Gastrocnemius medialis (tissue), 4 donors: ENCODE results near the gene NRCAM. TPM values are rescaled to one million over a fixed set of nuclear protein-coding genes. Genes with fewer than 3 reads are reported as not detected.
A peak's percentile ranks its signal among the peaks of the same experiment; 100 is the strongest.
"Not testable (repeated sequence)": the region's sequence is repeated elsewhere in the genome, so short reads cannot be mapped to it uniquely, and the experiment has no call there.

Experiments used
- ATAC-seq, 2 donors: fragments of 150-250 bp; one replicate each; pipeline ENCODE4 v1.9.1; 2016
- DNase-seq, 2 donors: peaks; one replicate each; pipeline ENCODE4 v3.0.0-alpha.2; 2019
- H3K27ac ChIP-seq, 4 donors: fragments of 200-600 bp; sonication (generic); 1 replicate in 1 of 4; 2 replicates in 3 of 4; pipeline ENCODE4 v1.5.1; 2016 to 2018; ENCODE audit warnings: mild to moderate bottlenecking in 2 of 4, moderate library complexity in 1 of 4
- H3K27me3 ChIP-seq, 3 donors: fragments of 200-600 bp; sonication (generic) in 2 of 3; 1 replicate in 1 of 3; 2 replicates in 2 of 3; pipeline versions ENCODE4 v1.5.1 to v1.6.0; 2016 to 2019; ENCODE audit warnings: mild to moderate bottlenecking in 1 of 3, moderate library complexity in 1 of 3
- H3K36me3 ChIP-seq, 2 donors: fragments of 200-600 bp; sonication (generic) in 1 of 2; one replicate each; pipeline ENCODE4 v1.5.1; 2017 to 2018
- H3K4me1 ChIP-seq, 2 donors: fragments of 200-600 bp; sonication (generic) in 1 of 2; one replicate each; pipeline ENCODE4 v1.5.1; 2016 to 2017; ENCODE audit warnings: mild to moderate bottlenecking in 2 of 2
- H3K4me3 ChIP-seq, 4 donors: fragments of 200-600 bp; sonication (generic) in 3 of 4; 1 replicate in 1 of 4; 2 replicates in 3 of 4; pipeline ENCODE4 v1.5.1; 2016 to 2019; ENCODE audit warnings: mild to moderate bottlenecking in 2 of 4
- H3K9me3 ChIP-seq, 3 donors: fragments of 200-600 bp; sonication (generic) in 2 of 3; 1 replicate in 1 of 3; 2 replicates in 2 of 3; pipeline ENCODE4 v1.5.1; 2016 to 2019
- POLR2A ChIP-seq, 2 donors: fragments of 450-650 bp; IDR thresholded peaks; one replicate each; pipeline ENCODE4 v1.6.1; 2017; ENCODE audit warnings: antibody characterized with exemption in 2 of 2, mild to moderate bottlenecking in 2 of 2, moderate library complexity in 2 of 2
- in situ Hi-C, 4 donors: fragments of 200-750 bp; cut with MboI; loops; one replicate each; pipeline versions ENCODE4 v1.15.0 to v1.8.0; 2017; ENCODE audit warnings: low sequenced_read_pairs in 4 of 4
- intact Hi-C: fragments of 100-400 bp; cut with DNase I; formaldehyde crosslinking; loops from one replicate; pipeline ENCODE4 v1.15.1; 2023; ENCODE audit warnings: low total_unique reads
- total RNA-seq, 4 donors: library from RNA; depleted of rRNA; stranded (reverse); fragments of >200 nt; gene quantifications; one replicate each; pipeline versions ENCODE4 v1.1.0 to v1.2.3, GENCODE V29; 2016
- TF ChIP-seq, protein P1 (sequence below), 5 experiments: fragments of 450-650 bp in 3 of 5; fragments of 200-600 bp in 2 of 5; sonication (generic) in 2 of 5; IDR thresholded peaks in 4 of 5; conservative IDR thresholded peaks in 1 of 5; 1 replicate in 4 of 5; 2 replicates in 1 of 5; pipeline ENCODE4 v1.5.1; 2016 to 2019; ENCODE audit warnings: antibody characterized with exemption in 5 of 5, mild to moderate bottlenecking in 3 of 5, moderate library complexity in 3 of 5

NRCAM gene
- total RNA-seq: under 1 TPM in 3 of 4 donors, not detected in 1; 0.18 to 0.31 (median 0.23) TPM

DNA sequence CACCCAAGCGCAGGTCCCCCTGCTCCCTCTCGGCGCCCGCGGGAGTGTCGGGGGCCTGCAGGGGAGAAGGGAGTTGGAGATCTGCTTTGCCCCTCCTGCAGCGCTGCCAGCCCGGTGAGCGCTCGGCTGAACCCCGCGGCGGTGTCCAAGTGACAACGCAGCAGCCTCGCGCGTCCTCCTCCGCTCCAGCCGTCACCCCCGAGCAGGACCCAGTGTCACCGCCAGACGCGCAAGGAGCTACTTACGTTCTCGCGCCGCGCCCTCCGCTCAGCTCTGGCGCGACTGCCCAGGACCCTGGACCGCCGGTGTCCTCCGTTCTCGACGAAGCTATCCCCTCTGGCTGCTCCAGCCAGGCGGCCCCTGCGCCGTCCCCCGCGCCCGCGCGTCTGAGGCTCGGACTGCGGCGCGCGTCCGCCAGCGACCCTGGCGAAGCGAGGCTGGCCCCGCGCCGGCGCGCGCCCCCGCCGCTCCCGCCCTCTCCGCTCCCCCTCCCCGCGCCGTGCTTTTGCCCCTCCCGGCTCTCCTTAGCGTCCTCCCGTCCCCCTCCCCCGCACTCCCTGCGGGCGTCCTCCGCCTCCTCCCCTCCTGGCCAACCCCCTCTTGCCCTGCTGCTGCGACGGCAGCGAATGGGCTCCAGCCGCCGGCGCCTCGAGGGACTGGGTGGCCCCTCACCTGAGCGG is at the start of gene NRCAM:
Gene NRCAM, minus strand, starts transcription at position 439 of the 680 bp plus-strand sequence. CDS start 216,372 bp downstream, outside the sequence.
- no peaks in the 10 kb centered on the region for H3K36me3 ChIP-seq
- TF ChIP-seq, protein P1, sequence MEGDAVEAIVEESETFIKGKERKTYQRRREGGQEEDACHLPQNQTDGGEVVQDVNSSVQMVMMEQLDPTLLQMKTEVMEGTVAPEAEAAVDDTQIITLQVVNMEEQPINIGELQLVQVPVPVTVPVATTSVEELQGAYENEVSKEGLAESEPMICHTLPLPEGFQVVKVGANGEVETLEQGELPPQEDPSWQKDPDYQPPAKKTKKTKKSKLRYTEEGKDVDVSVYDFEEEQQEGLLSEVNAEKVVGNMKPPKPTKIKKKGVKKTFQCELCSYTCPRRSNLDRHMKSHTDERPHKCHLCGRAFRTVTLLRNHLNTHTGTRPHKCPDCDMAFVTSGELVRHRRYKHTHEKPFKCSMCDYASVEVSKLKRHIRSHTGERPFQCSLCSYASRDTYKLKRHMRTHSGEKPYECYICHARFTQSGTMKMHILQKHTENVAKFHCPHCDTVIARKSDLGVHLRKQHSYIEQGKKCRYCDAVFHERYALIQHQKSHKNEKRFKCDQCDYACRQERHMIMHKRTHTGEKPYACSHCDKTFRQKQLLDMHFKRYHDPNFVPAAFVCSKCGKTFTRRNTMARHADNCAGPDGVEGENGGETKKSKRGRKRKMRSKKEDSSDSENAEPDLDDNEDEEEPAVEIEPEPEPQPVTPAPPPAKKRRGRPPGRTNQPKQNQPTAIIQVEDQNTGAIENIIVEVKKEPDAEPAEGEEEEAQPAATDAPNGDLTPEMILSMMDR (IDR thresholded peaks at IDR 0.05 in 4 of 5, conservative IDR thresholded peaks at IDR 0.05 in 1 of 5): no peak
- no peak for TF ChIP-seq POLR2A (IDR thresholded peaks at IDR 0.05)
- no peak for DNase-seq
- ATAC-seq: no peak
- H3K27me3 ChIP-seq: peaks cover 39 to 60% (median 55%) of the 10 kb centered on the region in 3 donors
- in situ Hi-C loops (no loop called here), intact Hi-C loops (no loop called here)
- H3K4me1 ChIP-seq: peaks cover 0 to 13% of the 10 kb centered on the region in 2 donors
- no peak within 1 kb of the TSS for H3K27ac ChIP-seq
- H3K9me3 ChIP-seq: no peaks in the 10 kb centered on the region
- peak within 1 kb of the TSS; percentile 44 to 58 (median 54) for H3K4me3 ChIP-seq

DNA sequence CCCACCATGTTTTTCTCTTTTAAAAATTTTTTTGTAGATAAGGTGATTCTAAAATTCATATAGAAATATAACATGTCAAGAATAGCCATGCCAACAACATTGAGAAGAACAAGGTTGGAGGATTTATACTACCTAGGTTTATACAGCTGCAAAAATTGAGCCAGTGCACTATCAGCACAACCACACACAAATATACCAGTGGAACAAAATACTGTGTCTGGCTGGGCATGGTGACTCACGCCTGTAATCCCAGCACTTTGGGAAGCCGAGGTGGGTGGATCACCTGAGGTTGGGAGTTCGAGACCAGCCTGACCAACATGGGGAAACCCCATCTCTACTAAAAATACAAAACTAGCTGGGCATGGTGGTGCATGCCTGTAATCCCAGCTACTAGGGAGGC is 48.3 kb upstream of the NRCAM start:
- peaks cover 0 to 44% of the 10 kb centered on the region in 2 donors for H3K36me3 ChIP-seq
- intact Hi-C loops: not testable (repeated sequence)

DNA sequence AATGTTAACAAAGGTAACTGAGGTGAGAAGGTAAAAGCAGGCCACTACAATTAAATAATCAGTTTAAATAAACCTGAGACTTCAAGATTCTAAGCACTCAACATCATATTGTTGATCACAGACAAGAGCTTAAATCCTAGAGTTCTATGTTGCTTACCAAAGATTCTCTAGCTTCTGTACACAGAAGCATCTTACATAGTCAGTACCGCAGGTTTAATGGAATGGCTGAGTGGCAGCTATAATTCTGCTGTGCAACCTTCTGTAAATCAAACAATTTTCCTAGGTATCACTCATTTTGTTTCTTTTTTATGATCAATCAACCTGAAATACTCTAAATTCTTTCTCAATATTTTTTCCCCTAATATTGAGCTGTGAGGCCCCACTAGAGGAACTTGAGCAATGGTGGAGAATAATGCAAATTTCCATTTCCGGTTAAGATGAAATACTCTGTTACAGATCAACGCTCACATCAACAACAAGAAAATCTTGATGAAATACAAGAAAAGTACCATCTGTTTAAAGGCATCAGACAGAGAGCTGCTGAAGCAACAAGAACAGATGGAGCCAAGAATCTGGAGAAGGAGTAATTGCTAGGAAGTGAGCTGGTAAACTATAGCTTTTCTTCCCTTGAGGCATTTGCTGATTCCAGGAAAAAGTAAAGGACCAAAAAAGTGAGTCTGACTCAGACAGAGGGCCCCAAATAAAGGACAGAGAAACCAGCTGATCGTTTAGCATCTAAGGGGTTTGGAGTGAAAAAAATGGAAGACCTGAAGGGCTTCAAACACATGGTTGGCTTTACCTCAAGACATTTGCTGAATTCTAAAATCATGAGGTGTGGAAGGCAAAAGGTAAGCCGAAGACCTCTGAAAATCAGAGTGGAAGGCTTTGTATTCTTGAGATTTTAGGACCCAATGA is 47.1 kb upstream of the NRCAM start:
- in situ Hi-C loops: no loop called here

More for the DNA sequence above, 48.3 kb upstream of the NRCAM start:
- DNase-seq, H3K4me1 ChIP-seq, H3K4me3 ChIP-seq, H3K27ac ChIP-seq, H3K9me3 ChIP-seq, H3K27me3 ChIP-seq, in situ Hi-C loops, ATAC-seq: not testable (repeated sequence)

DNA sequence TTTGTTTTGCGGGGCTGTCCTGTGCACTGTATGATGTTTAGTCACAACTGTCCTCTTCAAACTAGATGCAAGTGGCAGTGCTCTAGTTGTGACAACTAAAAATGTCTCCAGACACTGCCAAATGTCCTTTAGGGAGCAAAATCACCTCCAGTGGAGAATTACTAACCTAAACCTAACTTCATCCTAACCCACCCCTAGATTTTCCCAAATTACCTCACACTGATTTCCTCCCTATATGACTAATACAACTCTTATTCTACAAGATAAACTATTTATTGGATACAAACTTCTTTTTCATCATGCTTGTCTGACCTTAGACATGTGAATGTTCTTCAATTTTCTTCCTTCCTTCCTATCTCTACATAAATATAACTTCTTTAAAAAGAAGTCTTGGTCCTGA is 43.3 kb upstream of the NRCAM start:
- TF ChIP-seq POLR2A (IDR thresholded peaks at IDR 0.05): no peak
- TF ChIP-seq, protein P1 (IDR thresholded peaks at IDR 0.05 in 4 of 5, conservative IDR thresholded peaks at IDR 0.05 in 1 of 5): no peak

More for the DNA sequence above, 47.1 kb upstream of the NRCAM start:
- Histone ChIP-seq H3K4me1 (no peaks in the 10 kb centered on the region), H3K36me3 (peaks cover 0 to 56% of the 10 kb centered on the region in 2 donors), H3K4me3 (no peak overlapping the region), H3K27ac (no peak overlapping the region), H3K9me3 (no peaks in the 10 kb centered on the region), H3K27me3 (no peaks in the 10 kb centered on the region)
- DNase-seq: no peak
- ATAC-seq: no peak
- intact Hi-C loops: no loop called here
- TF ChIP-seq, protein P1 (IDR thresholded peaks at IDR 0.05 in 4 of 5, conservative IDR thresholded peaks at IDR 0.05 in 1 of 5): no peak
- TF ChIP-seq POLR2A (IDR thresholded peaks at IDR 0.05): no peak

DNA sequence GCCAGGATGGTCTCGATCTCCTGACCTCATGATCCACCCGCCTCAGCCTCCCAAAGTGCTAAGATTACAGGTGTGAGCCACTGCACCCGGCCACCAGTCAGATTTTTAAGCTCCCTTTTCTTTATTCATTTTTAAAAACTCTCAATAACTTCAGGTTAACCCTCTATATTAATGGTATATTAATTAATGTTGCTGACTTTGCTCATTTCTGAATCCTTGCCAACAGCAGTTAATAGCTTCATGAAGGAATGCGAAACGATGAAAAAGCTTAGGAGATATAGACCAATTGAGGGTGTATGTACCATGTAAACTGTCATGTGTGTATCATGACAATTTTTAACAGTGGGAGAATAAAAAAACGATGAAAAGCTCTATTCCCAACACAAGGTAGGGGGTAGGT is 42.2 kb upstream of the NRCAM start:
- Histone ChIP-seq H3K27ac (no peak overlapping the region), H3K4me3 (no peak overlapping the region), H3K4me1 (no peaks in the 10 kb centered on the region), H3K9me3 (no peaks in the 10 kb centered on the region), H3K36me3 (peaks cover 0 to 71% of the 10 kb centered on the region in 2 donors), H3K27me3 (no peaks in the 10 kb centered on the region)
- no peak for DNase-seq
- intact Hi-C loops: no loop called here
- TF ChIP-seq, protein P1 (IDR thresholded peaks at IDR 0.05 in 4 of 5, conservative IDR thresholded peaks at IDR 0.05 in 1 of 5): no peak
- no peak for TF ChIP-seq POLR2A (IDR thresholded peaks at IDR 0.05)
- in situ Hi-C loops: loop anchor here in 3 of 4 donors (5.0 to 25.0 kb wide), 2 partner anchors 311 to 316 kb away; no protein-coding TSS in a partner anchor
- no peak for ATAC-seq

More for the DNA sequence above, 43.3 kb upstream of the NRCAM start:
- no peak for ATAC-seq
- H3K4me3 ChIP-seq: no peak overlapping the region
- intact Hi-C loops: no loop called here
- peaks cover 0 to 64% of the 10 kb centered on the region in 2 donors for H3K36me3 ChIP-seq
- H3K27me3 ChIP-seq: no peaks in the 10 kb centered on the region
- in situ Hi-C loops: loop anchor here in 3 of 4 donors (5.0 to 25.0 kb wide), 2 partner anchors 312 to 317 kb away; no protein-coding TSS in a partner anchor
- DNase-seq: no peak
- H3K9me3 ChIP-seq: no peaks in the 10 kb centered on the region
- no peaks in the 10 kb centered on the region for H3K4me1 ChIP-seq
- no peak overlapping the region for H3K27ac ChIP-seq
